Right lobe of liver (tissue), 4 donors: ENCODE measurements around the gene CDR2.

Source experiments
- POLR2A ChIP-seq: fragments of 450-650 bp; IDR thresholded peaks from one replicate; pipeline ENCODE4 v1.6.1; 2017; ENCODE audit warnings: antibody characterized with exemption, mild to moderate bottlenecking
- TF ChIP-seq, protein P1 (sequence below), 4 donors: fragments of 200-600 bp in 3 of 4; fragments of 450-650 bp in 1 of 4; IDR thresholded peaks; one replicate each; pipeline versions ENCODE4 v1.5.1 to v1.8.0; 2016 to 2022; ENCODE audit warnings: antibody characterized with exemption in 4 of 4, mild to moderate bottlenecking in 2 of 4
- donor health status: DM: no; HTN: no; CAD: no.
- donor health status: DM: no; HTN: no; CAD: no.
- donor health status: DM: no; HTN: yes; CAD: no.

DNA sequence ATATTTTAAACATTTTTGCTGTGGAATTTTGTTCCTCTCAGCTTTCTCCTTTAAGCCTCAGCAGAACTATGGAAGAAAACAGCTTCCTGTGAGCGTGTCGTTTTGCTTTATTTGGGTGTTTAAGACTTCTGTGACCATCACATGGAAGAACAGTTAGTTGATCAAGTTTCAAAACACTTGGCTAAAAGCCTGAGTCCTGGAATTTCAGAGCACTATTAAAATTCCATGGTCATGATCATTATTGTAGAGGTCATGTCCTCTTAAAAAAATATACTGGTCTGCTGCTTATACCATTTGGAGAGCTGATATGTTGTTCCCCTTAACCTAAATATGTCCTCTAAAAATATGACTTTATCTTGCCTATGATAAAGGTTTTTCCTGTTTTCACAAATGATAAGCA, 12.6 kb upstream of the CDR2 start:
- TF ChIP-seq, protein P1, sequence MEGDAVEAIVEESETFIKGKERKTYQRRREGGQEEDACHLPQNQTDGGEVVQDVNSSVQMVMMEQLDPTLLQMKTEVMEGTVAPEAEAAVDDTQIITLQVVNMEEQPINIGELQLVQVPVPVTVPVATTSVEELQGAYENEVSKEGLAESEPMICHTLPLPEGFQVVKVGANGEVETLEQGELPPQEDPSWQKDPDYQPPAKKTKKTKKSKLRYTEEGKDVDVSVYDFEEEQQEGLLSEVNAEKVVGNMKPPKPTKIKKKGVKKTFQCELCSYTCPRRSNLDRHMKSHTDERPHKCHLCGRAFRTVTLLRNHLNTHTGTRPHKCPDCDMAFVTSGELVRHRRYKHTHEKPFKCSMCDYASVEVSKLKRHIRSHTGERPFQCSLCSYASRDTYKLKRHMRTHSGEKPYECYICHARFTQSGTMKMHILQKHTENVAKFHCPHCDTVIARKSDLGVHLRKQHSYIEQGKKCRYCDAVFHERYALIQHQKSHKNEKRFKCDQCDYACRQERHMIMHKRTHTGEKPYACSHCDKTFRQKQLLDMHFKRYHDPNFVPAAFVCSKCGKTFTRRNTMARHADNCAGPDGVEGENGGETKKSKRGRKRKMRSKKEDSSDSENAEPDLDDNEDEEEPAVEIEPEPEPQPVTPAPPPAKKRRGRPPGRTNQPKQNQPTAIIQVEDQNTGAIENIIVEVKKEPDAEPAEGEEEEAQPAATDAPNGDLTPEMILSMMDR (IDR thresholded peaks at IDR 0.05): no peak
- TF ChIP-seq POLR2A: no peak
